Mammary microvascular endothelial cell (primary cell): ENCODE data around the gene CASP6. TPM values are rescaled to one million over a fixed set of nuclear protein-coding genes. Genes with fewer than 3 reads are reported as not detected.

Source experiments
- total RNA-seq: library from RNA; depleted of rRNA; stranded (reverse); fragments of >200 nt; gene quantifications from 2 replicates; pipeline ENCODE4 v1.2.3, GENCODE V29; 2015

Gene CASP6
- total RNA-seq: 26.6 and 34.4 TPM in 2 replicates

DNA sequence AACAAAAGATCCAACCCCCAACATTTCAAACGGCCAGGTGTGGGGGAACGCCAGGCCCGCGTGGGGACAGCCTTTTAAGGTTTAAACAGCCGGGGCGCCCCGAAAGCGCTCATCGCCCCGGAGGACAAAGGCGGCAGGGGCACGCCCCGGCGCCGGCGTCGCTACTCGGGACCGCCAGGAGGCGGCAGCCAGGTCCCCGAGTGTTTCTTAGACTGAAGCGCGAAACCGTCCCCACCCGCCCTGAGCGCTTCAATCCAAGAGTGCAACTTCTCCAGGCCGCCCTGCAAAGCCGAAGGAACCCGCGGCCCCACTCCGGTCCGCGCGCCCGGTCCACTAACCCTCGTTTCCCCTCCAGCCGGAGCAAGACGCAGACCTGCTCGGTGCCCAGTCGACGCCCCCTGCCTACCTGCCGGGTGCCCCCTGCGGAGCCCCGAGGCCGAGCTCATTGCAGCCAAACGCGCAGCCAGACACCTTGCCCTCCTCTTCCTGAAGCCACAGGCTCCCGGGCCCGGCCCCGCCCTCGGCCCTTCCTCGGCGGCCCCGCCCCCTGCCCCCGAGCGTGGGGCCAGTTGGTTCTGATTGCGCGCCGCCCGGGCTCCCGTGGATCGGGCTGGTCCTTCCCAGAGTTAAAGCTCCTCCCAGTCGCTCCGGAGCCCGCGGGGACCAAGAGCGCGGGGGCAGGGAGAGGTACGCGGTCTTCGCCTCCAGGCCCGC, at the start of gene CASP6:
Gene CASP6 (minus strand): TSS at position 496 of the 714 bp plus-strand sequence. CDS start 50 bp downstream, at position 446.

GRCh38 chr4:109729718-109730618, 26.7 kb upstream of the CASP6 start, which contains the start of gene PLA2G12A:
Gene PLA2G12A (minus strand): TSS chr4:109730070. CDS start chr4:109729809, 261 bp downstream.

Other genes with a start within 250 kb of the CASP6 start
- gene MCUB, start 143.2 kb downstream of the CASP6 start, total RNA-seq: 55.0 and 63.4 TPM in 2 replicates
- 7.8 and 8.1 TPM in 2 replicates for gene PLA2G12A, start 26.6 kb upstream of the CASP6 start, total RNA-seq
- gene CFI, start 98.6 kb upstream of the CASP6 start, total RNA-seq: 47.5 and 51.0 TPM in 2 replicates
- 13.6 and 14.4 TPM in 2 replicates for gene GAR1, start 112.3 kb upstream of the CASP6 start, total RNA-seq
- not detected in 2 replicates for gene RRH, start 124.5 kb upstream of the CASP6 start, total RNA-seq
- under 0.01 TPM in 1 of 2 replicates, not detected in the other for gene LRIT3, start 144.7 kb upstream of the CASP6 start, total RNA-seq
- gene EGF, start 209.4 kb upstream of the CASP6 start, total RNA-seq: not detected in 2 replicates